OCI-LY1 (cell line): ENCODE results near the gene PYCARD.

ENCODE experiments used
- H2AFZ ChIP-seq: fragments of 200-600 bp; sonication (generic), shearing (Covaris generic); 2 replicates; pipeline ENCODE4 v1.6.0; 2014; ENCODE audit warnings: antibody characterized with exemption, mild to moderate bottlenecking, low read length
- H3F3A ChIP-seq: fragments of 200-600 bp; sonication (generic), shearing (Covaris generic); 2 replicates; pipeline ENCODE4 v1.6.0; 2014; ENCODE audit warnings: mild to moderate bottlenecking, antibody characterized with exemption, low read length, moderate library complexity; ENCODE audit not compliant: insufficient read depth
- H3K27ac ChIP-seq: fragments of 200-600 bp; sonication (generic); 2 replicates; pipeline ENCODE4 v1.5.1; 2014; ENCODE audit warnings: low read length, mixed run types, mild to moderate bottlenecking, low read depth; ENCODE audit not compliant: poor library complexity, severe bottlenecking
- H3K27me3 ChIP-seq: fragments of 200-600 bp; sonication (generic); 2 replicates; pipeline ENCODE4 v1.6.0; 2014; ENCODE audit warnings: antibody characterized with exemption, mild to moderate bottlenecking, low read length, moderate library complexity; ENCODE audit not compliant: insufficient read depth
- H3K36me3 ChIP-seq: fragments of 200-600 bp; sonication (generic); 2 replicates; pipeline ENCODE4 v1.6.1; 2014; ENCODE audit warnings: mild to moderate bottlenecking, antibody characterized with exemption, low read length, moderate library complexity, mixed read lengths; ENCODE audit not compliant: insufficient read depth
- H3K4me1 ChIP-seq: fragments of 200-600 bp; sonication (generic); 2 replicates; pipeline ENCODE4 v1.5.1; 2014; ENCODE audit warnings: mild to moderate bottlenecking, low read length, moderate library complexity; ENCODE audit not compliant: insufficient read depth, severe bottlenecking
- H3K4me2 ChIP-seq: fragments of 200-600 bp; sonication (generic), shearing (Covaris generic); 2 replicates; pipeline ENCODE4 v1.6.1; 2014; ENCODE audit warnings: low read length
- H3K4me3 ChIP-seq: fragments of 200-600 bp; sonication (generic); 2 replicates; pipeline ENCODE4 v1.5.1; 2014; ENCODE audit warnings: low read length, low read depth, mild to moderate bottlenecking, mixed read lengths; ENCODE audit not compliant: poor library complexity, severe bottlenecking
- H3K79me2 ChIP-seq: fragments of 200-600 bp; shearing (Covaris generic); 2 replicates; pipeline ENCODE4 v1.6.1; 2016; ENCODE audit warnings: mixed run types, low read length, mixed read lengths; ENCODE audit not compliant: insufficient read depth
- H3K9ac ChIP-seq: fragments of 200-600 bp; sonication (generic), shearing (Covaris generic); 2 replicates; pipeline ENCODE4 v1.6.1; 2014; ENCODE audit warnings: mild to moderate bottlenecking, low read length, mixed read lengths
- H3K9me2 ChIP-seq: fragments of 200-600 bp; sonication (generic), shearing (Covaris generic); 2 replicates; pipeline ENCODE4 v1.6.1; 2014; ENCODE audit warnings: low read depth, mild to moderate bottlenecking, low read length, mixed read lengths
- H3K9me3 ChIP-seq: fragments of 200-600 bp; shearing (Covaris generic); 2 replicates; pipeline ENCODE4 v1.6.1; 2014; ENCODE audit warnings: low read length, mixed read lengths
- H4K20me1 ChIP-seq: fragments of 200-600 bp; sonication (generic), shearing (Covaris generic); 2 replicates; pipeline ENCODE4 v1.6.0; 2016; ENCODE audit warnings: mild to moderate bottlenecking, low read length; ENCODE audit not compliant: insufficient read depth
- CTCF ChIP-seq: fragments of 200-600 bp; sonication (generic), shearing (Covaris generic); IDR thresholded peaks from 2 replicates; pipeline ENCODE4 v1.5.1; 2017; ENCODE audit warnings: mild to moderate bottlenecking, antibody characterized with exemption, low read length, moderate library complexity, mixed read lengths
- EZH2 ChIP-seq: fragments of 200-600 bp; sonication (generic), shearing (Covaris generic); IDR thresholded peaks from 2 replicates; pipeline ENCODE4 v1.8.0; 2017; ENCODE audit warnings: borderline replicate concordance, mixed run types, mild to moderate bottlenecking, antibody characterized with exemption, low read length, moderate library complexity, mixed read lengths

PYCARD gene

GRCh38 chr16:31217136-31217530, 14.6 kb upstream of the PYCARD start:
- no peaks in the 10 kb centered on the region for H3K36me3 ChIP-seq
- TF ChIP-seq EZH2 (no peak), CTCF (no peak)
- no peaks in the 10 kb centered on the region for H3F3A ChIP-seq
- no peak overlapping the region for H3K9ac ChIP-seq
- no peak overlapping the region for H3K27ac ChIP-seq
- no peaks in the 10 kb centered on the region for H3K9me2 ChIP-seq
- H2AFZ ChIP-seq, result no peak overlapping the region
- H3K27me3 ChIP-seq, result peaks cover 8% of the 10 kb centered on the region; the same call in 1 of the 2 replicates
- no peaks in the 10 kb centered on the region for H4K20me1 ChIP-seq
- H3K79me2 ChIP-seq, result no peaks in the 10 kb centered on the region
- H3K4me3 ChIP-seq, result no peak overlapping the region
- no peaks in the 10 kb centered on the region for H3K4me1 ChIP-seq
- no peaks in the 10 kb centered on the region for H3K9me3 ChIP-seq
- H3K4me2 ChIP-seq, result no peak overlapping the region

DNA sequence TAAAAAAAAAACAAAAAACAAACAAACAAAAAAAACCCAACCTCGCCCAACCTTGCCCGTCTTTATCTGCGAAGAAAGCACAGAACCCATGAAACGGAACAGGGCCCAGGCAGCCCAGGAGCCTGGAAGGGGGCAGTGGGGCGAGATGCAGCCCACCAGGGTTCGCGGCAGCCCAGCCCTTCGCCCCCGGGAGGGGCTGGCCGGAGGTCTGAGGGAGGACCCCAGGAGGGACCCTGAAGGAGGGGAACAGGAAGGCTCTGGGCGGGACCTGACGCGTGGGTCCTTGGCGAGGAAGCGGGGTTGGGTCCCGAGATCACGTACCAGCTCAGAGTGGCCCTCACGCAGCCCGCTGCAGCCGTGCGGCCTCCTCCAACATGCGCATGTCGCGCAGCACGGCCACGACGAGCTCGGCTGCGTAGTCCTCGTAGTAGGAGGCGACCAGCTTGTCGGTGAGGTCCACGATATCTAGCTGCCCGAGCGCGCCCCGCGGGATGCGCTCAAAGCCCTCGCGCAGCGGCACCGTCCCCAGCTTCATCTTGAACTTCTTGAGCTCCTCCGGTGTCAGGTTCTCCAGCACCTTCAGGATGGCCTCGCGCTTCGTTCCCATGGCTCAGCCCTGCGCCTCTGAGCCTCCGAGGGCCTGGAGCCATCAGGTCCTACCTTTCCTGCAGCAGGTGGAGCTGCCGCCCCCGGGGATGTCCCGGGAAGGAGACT, 14.0 kb upstream of the PYCARD start, which contains the start of gene PYDC1:
Gene PYDC1 (minus strand): TSS at position 714 of the 714 bp plus-strand sequence. CDS start 107 bp downstream, at position 607.
- Histone ChIP-seq H3K79me2 (no peaks in the 10 kb centered on the region), H3F3A (no peaks in the 10 kb centered on the region), H4K20me1 (no peaks in the 10 kb centered on the region), H3K27ac (no peak within 1 kb of the TSS), H3K36me3 (no peaks in the 10 kb centered on the region), H3K9ac (no peak within 1 kb of the TSS), H2AFZ (no peak within 1 kb of the TSS), H3K27me3 (peaks cover 8% of the 10 kb centered on the region; the same call in 1 of the 2 replicates), H3K9me3 (no peaks in the 10 kb centered on the region), H3K4me3 (no peak within 1 kb of the TSS), H3K9me2 (no peaks in the 10 kb centered on the region), H3K4me1 (no peaks in the 10 kb centered on the region), H3K4me2 (no peak within 1 kb of the TSS)
- no peak for TF ChIP-seq EZH2
- no peak for TF ChIP-seq CTCF

DNA sequence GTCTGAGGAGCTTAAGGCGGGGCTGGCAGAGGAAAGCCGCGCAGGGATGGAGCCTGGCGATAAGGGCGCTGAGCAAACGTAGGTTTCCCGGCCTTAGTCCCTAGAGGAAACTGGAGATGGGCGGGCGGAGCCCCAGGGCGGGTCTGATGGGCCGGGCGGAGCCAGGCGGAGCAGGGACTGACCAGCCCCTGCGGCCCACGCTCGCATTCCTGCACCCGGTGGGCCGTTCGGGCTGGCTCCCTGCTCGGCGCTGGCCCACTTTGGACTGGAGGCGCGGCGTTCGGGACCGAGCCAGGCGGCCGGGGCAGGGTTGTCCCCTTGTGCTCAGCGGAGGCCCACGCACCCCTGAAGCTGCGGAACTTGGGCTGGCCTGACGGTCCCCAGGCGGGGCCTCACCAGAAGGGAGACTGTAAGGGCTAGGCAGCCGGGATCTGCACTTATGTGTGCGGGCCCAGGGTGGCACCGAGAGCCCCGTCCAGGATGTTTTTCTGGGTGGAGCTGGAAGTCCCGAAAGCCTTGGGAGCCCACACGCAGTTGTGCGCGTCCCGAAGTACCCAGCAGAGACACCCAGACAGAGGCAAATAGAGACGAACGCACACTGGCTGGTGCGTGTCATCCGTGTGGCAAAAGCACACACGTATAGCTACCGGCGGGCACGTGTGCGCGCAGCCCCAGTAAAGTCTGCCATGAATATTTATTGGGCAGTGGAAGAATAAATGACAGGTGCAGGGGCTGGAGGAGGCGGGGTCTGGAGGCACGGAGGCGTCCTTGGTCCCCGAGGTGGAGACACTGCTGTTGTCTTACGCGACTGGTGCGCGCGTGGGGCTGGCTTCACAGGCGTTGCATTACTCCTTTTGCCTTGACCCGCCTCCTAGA, 13.0 kb upstream of the PYCARD start:
- no peaks in the 10 kb centered on the region for H3K9me2 ChIP-seq
- H3K79me2 ChIP-seq, result no peaks in the 10 kb centered on the region
- no peaks in the 10 kb centered on the region for H4K20me1 ChIP-seq
- no peak overlapping the region for H3K4me3 ChIP-seq
- no peaks in the 10 kb centered on the region for H3K4me1 ChIP-seq
- no peak overlapping the region for H3K9ac ChIP-seq
- TF ChIP-seq CTCF, result no peak
- TF ChIP-seq EZH2, result no peak
- H3K9me3 ChIP-seq, result no peaks in the 10 kb centered on the region
- H3K27ac ChIP-seq, result no peak overlapping the region
- H3K36me3 ChIP-seq, result no peaks in the 10 kb centered on the region
- H3K27me3 ChIP-seq, result peaks cover 8% of the 10 kb centered on the region; the same call in 1 of the 2 replicates
- no peaks in the 10 kb centered on the region for H3F3A ChIP-seq
- no peak overlapping the region for H2AFZ ChIP-seq
- no peak overlapping the region; the same call in 1 of the 2 replicates for H3K4me2 ChIP-seq
